IPS-18c (cell line): ENCODE measurements around the gene COL5A1.
"Not testable (repeated sequence)": the region's sequence is repeated elsewhere in the genome, so short reads cannot be mapped to it uniquely, and the experiment has no call there.

Experiments used
- H3K4me3 ChIP-seq: 2 replicates; pipeline ENCODE4 v1.7.0; 2013; ENCODE audit warnings: low read depth, mild to moderate bottlenecking, low read length, moderate library complexity; ENCODE audit not compliant: insufficient read depth
- H3K9me3 ChIP-seq: one replicate; pipeline ENCODE4 v1.6.1; 2013; ENCODE audit warnings: mild to moderate bottlenecking, low read length, moderate library complexity; ENCODE audit not compliant: control insufficient read depth, insufficient read depth

COL5A1 gene

DNA sequence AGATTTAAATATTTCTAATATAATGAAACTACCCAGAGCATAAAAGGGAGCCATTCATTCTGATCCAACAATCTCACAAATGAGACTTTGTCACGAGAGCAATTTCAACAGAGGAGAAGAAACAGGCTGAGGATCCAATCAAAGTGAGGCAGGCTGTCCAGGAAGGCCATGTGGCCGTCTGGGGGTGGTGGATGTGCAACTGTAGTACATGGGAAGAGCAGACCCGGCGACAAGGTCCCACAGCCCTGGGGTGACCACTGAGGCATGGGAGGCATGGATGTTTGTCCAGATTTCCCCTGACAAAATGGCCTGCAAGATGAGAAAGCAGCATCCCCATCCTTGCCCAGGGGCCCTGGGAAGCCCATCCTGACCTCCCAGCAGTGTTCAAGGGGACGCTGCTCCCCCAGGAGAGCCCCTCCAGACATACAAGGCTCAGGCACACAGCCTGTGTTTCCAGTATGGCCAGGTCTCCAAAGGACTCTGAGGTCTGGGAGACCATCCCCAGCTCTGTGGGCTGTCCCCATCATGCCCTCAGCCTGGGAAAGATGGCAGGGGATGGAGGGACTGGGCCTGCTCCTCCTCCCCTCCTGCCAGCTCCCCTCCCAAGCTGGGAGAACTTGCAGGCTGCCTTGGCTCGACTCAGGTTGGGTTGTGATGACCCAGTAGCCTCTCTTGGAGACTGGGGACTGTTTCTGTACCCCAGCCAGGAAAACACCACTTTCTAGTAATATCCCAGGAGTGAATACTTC is 211.5 kb downstream of the COL5A1 start:
- Histone ChIP-seq H3K9me3 (peaks cover 15% of the 10 kb centered on the region), H3K4me3 (no peak overlapping the region)

DNA sequence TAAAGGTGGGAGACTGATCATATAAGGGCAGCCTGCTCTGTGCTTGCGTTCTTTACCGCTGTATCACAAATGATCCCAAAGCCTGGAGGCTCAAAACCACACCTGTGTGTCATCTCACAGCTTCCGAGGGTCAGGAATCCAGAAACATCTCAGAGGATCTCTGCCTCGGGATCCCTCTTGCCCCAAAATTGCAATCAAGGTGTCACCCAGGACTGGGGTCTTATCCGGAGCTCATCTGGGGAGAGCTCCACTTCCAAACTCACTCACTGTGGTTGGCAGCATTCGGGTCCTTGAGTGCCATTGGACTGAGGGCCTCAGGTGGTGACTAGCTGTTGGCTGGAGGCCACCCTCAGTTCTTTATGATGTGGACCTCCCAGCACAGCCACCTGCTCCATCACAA is 212.3 kb downstream of the COL5A1 start:
- peaks cover 15% of the 10 kb centered on the region for H3K9me3 ChIP-seq
- no peak overlapping the region for H3K4me3 ChIP-seq

DNA sequence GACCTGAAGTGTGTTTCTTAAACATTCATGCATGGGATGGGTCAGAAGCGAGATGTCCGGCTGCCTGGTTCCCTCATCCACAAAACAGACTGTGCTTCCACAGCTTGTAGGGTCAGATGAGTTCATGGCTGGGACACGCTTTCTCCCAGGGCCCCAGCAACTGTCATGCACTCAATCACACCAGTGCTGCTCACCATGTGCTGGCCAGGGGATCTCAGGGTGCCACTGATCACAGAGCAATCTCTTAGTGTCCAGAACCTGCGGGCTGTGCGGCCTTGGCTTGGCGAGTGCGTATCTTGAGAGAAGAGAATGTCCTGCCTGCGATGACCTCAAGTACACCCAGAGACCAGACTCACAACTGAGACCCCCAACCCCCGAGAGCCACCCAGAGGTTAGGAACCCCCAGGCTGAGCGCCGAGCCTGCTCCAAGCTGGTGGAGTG is 213.0 kb downstream of the COL5A1 start:
- Histone ChIP-seq H3K9me3 (peaks cover 15% of the 10 kb centered on the region), H3K4me3 (no peak overlapping the region)

DNA sequence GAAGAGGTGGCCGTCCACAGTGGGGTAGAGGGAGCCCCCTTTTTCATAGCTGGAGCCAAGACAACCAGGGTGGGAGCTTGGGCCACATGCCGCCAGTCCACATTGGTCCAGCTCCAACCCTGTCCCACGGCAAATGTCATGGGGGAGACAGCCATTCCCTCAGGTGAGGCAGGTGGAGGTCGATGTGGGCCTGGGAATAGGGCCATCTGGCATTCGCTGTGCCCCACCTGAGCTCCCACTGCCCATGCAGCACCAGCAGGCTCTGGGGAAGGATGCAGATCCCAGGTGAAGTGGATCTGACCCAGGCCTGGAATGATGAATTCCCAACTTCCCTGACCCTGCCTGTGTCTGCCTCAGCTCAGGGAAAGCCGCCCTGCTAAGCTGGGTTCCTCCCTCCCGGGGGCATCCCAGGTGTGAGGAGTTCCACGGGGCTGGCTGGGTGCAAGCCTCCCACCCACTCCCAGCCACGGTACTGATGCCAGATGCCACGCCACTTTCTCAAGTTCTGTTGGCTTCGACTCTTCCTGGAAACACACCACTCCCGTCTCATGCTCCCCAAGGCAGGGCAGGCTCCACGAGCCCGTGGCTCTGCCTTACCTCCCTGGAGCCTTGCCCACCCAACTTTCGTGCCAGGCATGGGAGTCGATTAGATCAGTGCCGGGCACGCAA is 213.8 kb downstream of the COL5A1 start:
- Histone ChIP-seq H3K4me3 (no peak overlapping the region), H3K9me3 (peaks cover 11% of the 10 kb centered on the region)

DNA sequence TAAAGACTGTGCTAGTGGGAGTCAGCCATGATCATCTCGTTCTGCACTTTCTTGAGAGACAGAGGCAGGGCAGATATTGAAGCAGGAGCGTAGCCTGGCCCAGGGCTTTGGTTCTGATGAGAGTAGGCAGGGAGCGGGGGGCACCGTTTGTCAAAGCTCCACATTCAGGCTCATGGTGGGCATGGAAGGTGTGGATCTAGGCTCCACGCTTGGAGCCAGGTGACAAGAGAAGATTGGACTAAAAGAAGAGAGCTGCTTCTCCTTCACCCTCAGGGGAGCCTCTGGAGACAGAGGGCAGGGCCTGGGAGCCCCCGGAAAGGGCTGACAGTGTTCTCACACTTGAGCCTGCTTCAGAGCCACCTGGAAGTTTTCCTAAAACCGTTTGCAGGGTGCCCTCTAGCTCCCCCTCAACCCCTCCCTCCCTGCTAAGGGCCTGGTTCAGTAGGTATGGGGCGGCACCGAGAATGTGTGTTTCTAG is 214.3 kb downstream of the COL5A1 start:
- Histone ChIP-seq H3K4me3 (no peak overlapping the region), H3K9me3 (peaks cover 5% of the 10 kb centered on the region)

DNA sequence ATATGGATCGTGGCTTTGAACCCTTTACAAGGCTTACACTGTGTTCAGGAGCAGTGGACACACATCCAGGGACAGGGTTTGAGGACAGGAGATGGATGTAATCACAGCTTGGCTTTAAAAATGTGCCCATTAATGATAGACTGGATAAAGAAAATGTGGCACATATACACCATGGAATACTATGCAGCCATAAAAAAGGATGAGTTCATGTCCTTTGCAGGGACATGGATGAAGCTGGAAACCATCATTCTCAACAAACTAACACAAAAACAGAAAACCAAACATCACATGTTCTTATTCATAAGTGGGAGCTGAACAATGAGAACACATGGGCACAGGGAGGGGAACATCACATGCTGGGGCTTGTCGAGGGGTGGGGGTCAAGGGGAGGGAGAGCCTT is 215.8 kb downstream of the COL5A1 start:
- not testable (repeated sequence) for H3K4me3 ChIP-seq, H3K9me3 ChIP-seq

DNA sequence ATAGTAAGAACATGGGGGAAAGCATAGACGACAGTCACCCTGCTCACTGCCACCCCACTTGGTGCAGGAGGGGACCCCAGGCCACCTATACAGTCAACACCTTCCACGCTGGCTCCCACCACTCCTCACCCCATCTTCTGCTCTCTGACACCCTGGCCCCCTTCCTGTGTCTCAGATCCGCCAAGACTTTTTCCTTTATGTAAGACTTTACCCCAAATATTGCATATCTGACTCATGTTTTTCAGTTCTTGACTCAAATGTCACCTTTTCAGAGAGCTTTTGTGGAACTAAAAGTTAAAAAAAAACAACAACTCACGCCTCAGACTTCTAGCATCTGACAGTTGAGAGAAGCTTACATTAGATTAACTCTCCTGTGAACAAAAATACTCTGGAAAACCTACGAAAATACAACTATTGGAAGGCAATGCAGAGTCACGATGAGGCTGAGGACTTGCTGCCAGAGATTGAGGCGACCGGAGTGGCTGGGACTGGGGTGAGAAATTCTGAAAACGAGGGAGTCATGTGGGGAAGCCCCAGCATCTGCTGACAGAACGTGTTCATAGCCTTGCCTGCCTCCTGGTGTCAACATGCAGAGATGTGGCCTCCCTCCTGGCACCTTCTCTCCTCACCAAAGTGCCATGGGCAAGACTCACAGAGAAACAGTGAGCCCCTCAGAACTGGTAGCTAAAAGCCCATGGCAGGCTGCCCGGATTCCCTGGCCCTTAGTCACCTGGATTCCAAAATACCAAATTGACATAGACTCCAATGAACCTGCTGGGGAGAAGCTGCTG is 216.6 kb downstream of the COL5A1 start:
- Histone ChIP-seq H3K4me3 (no peak overlapping the region), H3K9me3 (no peaks in the 10 kb centered on the region)

DNA sequence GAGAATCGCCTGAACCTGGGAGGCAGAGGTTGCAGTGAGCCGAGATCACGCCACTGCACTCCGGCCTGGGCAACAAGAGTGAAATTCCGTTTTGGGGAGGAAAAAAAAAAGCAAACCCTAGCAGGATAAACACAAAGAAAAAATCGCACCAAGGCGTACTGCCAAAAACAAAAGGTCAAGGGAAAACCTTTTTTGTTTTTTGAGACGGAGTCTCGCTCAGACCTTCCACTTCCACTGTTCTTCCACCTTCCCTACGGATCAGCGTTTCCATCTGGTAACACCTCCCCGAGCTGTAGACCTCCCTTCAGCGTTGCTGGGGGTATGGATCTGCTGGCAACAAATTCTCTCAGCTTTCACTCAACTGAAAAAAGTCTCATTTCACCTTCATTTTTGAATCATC is 218.9 kb downstream of the COL5A1 start:
- no peaks in the 10 kb centered on the region for H3K9me3 ChIP-seq
- no peak overlapping the region for H3K4me3 ChIP-seq

DNA sequence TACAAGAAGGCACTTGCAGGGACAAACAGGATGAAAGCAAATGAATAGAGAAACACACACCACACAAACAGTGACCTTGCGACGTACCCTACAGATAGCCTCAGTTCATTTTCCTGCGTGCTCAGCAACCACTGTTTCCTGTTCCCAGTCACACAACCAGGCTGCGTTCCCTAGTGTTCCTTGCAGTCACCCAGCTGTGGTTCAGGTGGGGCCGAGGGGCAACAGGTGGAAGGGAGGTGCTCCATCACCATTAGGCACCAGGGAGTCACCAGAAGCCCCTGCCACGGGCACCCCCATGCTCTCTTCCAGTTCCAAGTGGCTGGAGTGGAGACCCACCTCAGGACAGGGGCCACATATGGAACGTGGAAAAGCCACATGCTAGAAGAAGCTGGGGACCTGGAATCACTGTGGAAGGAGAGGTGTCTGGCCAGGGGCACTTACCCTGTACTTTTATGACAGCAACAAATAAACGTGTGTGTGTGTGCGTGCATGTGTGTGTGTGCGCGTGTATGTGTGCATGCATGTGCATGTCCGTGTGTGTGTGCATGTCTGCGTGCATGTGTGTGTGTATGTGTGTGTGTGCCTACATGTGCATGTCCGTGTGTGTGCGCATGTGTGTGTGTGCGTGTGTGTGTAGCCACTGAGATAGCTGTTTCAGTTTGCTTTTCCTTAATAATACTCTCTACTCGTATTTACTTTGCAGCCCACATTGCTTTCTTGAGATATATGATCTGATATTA is 220.2 kb downstream of the COL5A1 start:
- Histone ChIP-seq H3K9me3 (no peaks in the 10 kb centered on the region), H3K4me3 (no peak overlapping the region)

DNA sequence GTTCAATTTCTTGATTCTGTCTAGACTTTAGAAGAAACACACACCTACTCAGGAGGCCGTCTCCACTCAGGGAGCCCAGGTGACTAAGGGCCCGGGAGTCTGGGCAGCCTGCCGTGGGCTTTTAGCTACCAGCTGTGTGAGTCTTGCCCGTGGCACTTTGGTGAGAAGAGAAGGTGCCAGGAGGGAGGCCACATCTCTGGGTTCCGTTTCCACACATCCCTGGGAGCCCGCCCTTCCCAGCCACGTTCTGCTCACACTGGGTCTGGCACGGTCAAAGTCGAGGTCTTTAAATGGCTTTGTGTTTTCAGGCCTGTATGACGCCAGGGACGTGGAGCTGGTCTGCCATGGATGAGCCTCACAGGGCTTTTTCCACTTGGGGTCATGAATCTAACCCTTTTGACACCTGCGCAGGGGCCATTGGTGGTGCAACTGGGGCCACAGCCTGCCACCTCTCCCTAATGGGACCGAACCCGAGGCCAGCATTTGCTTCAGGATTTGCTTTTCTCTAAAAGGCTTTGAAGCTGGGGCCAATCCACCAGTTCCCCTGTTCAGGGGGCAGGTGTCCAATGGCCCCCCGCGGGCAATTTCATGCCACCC is 221.8 kb downstream of the COL5A1 start:
- H3K4me3 ChIP-seq: no peak overlapping the region

DNA sequence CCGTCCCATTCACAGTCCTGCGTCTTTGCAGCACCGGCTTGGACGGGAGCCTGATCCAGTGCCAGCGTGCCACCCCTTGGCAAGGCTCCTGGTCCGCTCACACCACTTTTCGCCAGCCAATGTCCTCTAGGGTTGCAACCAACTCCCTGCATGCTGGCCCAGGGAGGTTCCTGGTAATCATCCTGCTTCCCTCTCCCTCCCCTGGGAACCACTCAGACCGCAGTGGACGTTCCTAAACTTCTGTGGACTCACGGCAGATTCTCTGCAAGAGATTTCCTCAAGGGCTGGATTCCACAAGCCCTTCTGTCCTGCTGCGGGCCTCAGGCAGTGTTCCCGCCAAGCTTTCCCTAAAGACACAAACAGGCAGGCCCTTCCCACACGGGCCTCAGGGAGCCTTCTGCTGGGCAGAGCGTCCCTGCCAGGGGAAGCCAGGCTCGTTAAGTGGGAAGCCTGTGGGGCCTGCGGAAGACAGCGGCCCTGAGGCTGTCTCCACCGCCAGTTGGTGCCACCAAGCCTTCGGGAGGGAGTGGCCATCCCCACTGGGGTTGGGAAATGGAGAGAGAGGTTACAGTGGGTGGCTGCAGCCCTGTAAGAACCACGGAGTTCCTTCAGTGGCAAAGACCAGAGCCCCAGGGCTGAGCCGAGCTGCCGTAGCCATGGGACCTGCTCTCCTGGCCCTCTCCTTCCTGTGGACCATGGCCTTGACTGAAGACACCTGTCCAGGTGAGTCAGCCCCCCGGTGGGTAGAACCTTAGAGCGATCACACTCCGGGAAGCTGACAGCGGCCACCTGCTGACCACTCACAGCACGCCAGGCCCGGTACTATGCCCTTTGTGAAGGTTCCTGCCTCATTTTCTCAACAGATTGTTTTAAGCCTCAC is 222.6 kb downstream of the COL5A1 start:
- H3K9me3 ChIP-seq: no peaks in the 10 kb centered on the region

More for the DNA sequence above, 221.8 kb downstream of the COL5A1 start:
- no peaks in the 10 kb centered on the region for H3K9me3 ChIP-seq

DNA sequence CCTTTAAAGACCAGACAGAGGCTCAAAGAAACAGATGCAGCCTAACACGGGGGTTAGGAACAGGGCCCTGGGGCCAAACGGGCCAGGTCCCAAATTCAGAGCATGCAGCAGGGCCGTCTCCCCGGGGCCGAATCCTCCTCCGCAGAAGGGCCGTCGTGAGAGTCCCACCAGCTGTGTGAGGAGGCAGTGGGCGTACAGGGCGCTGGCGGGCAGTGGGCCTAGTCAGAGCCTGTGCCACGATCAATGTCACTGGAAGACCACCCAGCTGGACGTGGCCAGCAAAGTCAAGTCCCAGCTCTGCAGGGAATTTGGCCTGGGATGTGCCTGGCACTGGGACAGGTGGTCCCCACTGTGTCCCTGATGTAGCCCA is 223.2 kb downstream of the COL5A1 start:
- Histone ChIP-seq H3K9me3 (no peaks in the 10 kb centered on the region), H3K4me3 (no peak overlapping the region)

More for the DNA sequence above, 222.6 kb downstream of the COL5A1 start:
- H3K4me3 ChIP-seq: no peak overlapping the region

DNA sequence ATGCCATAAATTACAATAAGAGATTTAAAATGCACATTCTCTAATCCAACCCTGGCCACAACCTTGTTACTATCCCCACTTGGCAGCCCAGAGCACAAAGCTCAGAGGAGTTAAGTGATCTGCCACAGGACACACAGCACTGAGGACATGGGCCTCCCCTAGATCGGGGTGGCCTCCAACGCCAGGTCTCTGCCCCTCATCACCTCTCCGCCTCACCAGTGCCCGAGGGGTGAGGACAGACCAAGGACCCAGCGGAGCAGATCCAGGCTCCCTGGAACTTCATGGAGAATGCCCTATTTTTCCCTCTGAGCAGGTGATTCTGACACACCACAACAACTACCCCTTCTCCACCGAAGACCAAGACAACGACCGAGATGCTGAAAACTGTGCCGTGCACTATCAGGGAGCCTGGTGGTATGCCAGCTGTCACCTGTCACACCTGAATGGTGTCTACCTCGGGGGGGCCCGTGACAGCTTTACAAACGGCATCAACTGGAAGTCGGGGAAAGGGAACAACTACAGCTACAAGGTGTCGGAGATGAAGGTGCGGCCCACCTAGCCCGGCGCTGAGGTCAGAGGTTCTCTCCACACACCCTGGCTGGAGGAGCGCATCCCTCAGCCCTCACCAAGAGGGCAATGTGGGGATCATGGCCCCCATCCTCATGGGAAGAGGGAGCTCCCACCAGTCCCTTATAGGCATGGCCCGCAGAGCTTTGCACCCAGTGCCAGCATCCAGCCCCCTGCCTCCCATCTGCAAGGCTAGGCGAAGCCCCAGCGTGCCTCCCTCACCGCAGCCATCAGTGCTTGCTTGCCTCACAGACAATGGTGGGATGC is 226.5 kb downstream of the COL5A1 start:
- Histone ChIP-seq H3K4me3 (no peak overlapping the region), H3K9me3 (no peaks in the 10 kb centered on the region)

DNA sequence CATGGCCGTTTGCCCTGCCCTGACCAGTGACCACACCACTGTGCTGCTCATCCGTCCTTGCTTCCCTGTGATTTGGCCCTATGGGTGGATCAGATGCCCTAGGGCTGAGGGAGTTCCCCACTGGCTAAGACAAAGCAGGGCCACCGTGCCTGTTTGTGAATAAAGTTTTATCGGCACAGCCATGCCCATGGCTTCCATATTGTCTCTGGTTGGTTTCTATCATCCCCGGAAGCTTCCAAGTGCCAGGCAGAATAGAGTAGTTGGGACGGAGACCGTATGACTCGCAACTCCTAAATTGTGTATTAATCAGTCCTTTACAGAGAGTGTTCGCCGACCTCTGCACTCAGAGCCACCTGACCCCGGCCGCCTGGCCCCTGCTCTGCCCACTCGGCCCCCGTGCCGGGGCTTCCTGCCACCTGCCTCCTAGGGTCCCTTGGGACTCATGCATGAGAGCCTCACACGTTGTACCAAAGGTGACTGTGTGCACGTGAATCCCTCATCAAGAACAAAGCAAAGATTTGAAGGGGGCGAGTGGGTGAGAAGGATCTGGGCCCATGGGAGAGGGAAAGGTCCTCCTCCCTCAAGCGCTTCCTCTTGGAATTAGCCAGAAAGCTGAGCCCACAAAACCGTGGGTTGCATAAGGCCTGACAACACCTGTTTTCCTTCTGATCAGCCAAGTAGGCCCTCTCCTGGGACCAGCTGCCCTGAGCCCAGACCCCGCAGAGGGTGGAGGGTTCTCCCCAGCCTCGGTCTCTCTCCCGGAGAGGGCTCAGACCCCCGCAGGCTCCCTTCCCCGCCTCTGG is 227.3 kb downstream of the COL5A1 start:
- Histone ChIP-seq H3K4me3 (no peak overlapping the region), H3K9me3 (no peaks in the 10 kb centered on the region)
